ENCODE data around the gene RAB37.

Gene RAB37

GRCh38 chr17:74772053-74772452 is 35.0 kb downstream of the RAB37 start:
- H3K4me3 Mint-ChIP-seq, result no peak overlapping the region
- H3K36me3 Mint-ChIP-seq, result peaks cover 99% of the 10 kb centered on the region
- H3K4me1 Mint-ChIP-seq, result peaks cover 71% of the 10 kb centered on the region
- DNase-seq (ENCODE audit: low spot score in 2 of 2) (no peak), ATAC-seq (no peak)
- H3K27ac Mint-ChIP-seq, result peak overlapping the region; percentile 81
- H3K9me3 Mint-ChIP-seq, result no peaks in the 10 kb centered on the region

GRCh38 chr17:74773414-74773813 is 36.4 kb downstream of the RAB37 start:
- DNase-seq (ENCODE audit: low spot score in 2 of 2) (no peak), ATAC-seq (no peak)
- Mint-ChIP-seq H3K9me3 (no peaks in the 10 kb centered on the region), H3K36me3 (peaks cover 86% of the 10 kb centered on the region), H3K27ac (peak overlapping the region; percentile 81), H3K4me1 (peaks cover 79% of the 10 kb centered on the region), H3K4me3 (no peak overlapping the region)

GRCh38 chr17:74773871-74774286 is 36.8 kb downstream of the RAB37 start:
- DNase-seq (ENCODE audit: low spot score in 2 of 2) (no peak), ATAC-seq (no peak)
- Mint-ChIP-seq H3K27ac (peak overlapping the region; percentile 81), H3K4me1 (peaks cover 78% of the 10 kb centered on the region), H3K9me3 (no peaks in the 10 kb centered on the region), H3K36me3 (peaks cover 81% of the 10 kb centered on the region), H3K4me3 (no peak overlapping the region)

DNA sequence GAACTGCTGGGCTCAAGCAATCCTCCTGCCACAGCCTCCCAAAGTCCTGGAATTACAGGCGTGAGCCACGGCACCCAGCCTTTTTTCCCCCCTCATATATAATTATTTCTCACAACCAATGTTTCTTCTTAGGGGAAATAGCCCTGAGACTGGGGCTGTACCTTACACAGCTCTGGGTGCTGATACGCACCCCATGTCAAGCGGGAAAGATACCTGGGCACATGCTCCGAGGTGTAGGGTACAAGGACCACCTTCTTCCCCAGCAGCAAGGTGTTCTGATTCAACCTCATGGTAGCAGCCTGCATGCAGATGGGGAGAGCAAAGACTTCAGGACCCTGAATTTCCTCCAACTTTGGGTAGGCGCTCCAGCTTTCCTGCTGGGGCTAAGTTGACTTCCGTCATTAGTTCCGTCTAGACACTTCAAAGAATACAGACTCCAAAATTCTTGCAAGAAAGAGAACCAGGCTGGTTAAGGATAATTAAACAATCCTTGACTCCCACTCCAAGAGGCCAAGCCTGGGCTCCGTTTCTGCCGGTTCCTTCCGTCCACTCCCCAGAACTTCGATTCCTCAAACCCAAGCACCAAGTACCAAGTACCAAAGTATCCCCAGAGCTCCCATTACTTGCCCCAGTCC is 38.5 kb downstream of the RAB37 start:
- H3K36me3 Mint-ChIP-seq, result peaks cover 75% of the 10 kb centered on the region

GRCh38 chr17:74776044-74776962 is 39.2 kb downstream of the RAB37 start, which contains the start of gene NAT9:
TSS of gene NAT9 (minus strand) at chr17:74776345. CDS start at chr17:74775698, 647 bp downstream.
- no peaks in the 10 kb centered on the region for H3K9me3 Mint-ChIP-seq
- DNase-seq (ENCODE audit: low spot score in 2 of 2) (peak; percentile 100), ATAC-seq (peak; percentile 78)
- H3K36me3 Mint-ChIP-seq, result peaks cover 67% of the 10 kb centered on the region
- peak within 1 kb of the TSS; percentile 99 for H3K27ac Mint-ChIP-seq
- H3K4me3 Mint-ChIP-seq, result peak within 1 kb of the TSS; percentile 100
- peaks cover 81% of the 10 kb centered on the region for H3K4me1 Mint-ChIP-seq

More for the DNA sequence above, 38.5 kb downstream of the RAB37 start:
- peak overlapping the region; percentile 100 for H3K4me3 Mint-ChIP-seq
- peak overlapping the region; percentile 99 for H3K27ac Mint-ChIP-seq
- no peak for DNase-seq (ENCODE audit: low spot score in 2 of 2)
- peaks cover 81% of the 10 kb centered on the region for H3K4me1 Mint-ChIP-seq
- ATAC-seq, result no peak
- no peaks in the 10 kb centered on the region for H3K9me3 Mint-ChIP-seq

DNA sequence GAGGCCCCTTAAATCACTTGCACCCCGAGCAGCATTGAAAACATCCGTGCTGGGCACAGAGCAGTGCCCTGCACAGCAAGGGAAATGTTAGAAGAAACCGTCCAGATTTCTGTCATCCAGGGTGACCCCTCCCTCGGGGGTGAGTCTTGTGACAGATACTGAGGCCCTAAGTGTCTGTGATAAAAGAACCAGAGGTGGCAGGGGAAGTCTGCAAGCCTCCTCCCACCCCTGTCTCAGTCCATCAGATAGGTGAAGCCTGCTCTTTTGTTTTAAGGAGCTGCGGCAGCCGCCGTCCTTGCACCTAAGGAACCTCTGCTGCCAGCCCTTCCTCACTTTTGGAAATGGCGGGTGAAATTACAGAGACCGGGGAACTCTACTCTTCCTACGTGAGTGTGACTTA is 39.9 kb downstream of the RAB37 start:
- ATAC-seq, result no peak
- no peaks in the 10 kb centered on the region for H3K9me3 Mint-ChIP-seq
- H3K36me3 Mint-ChIP-seq, result peaks cover 60% of the 10 kb centered on the region
- H3K4me1 Mint-ChIP-seq, result peaks cover 85% of the 10 kb centered on the region
- H3K4me3 Mint-ChIP-seq, result peak overlapping the region; percentile 100
- no peak for DNase-seq (ENCODE audit: low spot score in 2 of 2)
- peak overlapping the region; percentile 99 for H3K27ac Mint-ChIP-seq

DNA sequence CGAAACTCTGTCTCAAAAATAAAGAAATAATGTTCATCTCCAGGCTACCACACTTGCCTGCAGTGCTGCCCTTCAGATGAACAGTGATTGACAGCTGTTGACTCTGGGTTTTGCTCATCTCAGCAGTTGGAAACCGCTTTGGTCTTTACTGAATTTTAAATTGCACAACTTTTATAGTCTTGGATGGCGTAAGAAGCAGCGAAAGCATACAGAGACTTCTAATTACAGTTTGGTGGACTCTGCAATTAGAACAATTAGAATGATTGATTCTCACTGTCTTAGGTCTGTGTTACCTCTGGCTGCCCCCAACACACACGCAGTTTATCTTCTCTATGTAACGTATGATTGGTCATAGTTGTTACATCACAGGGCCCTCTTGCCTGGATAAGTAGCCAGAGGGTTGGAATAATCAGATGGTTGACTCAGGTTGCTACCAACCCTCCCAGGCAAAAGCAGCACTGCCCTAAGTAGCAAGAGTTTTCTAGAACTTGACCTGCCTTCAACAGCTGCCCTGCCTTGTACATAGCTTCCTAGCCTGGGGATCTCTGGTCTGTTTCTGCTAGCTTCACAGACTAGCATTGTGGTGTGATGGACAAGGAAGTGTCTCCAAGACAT is 41.0 kb downstream of the RAB37 start:
- Mint-ChIP-seq H3K36me3 (peaks cover 52% of the 10 kb centered on the region), H3K4me1 (peaks cover 78% of the 10 kb centered on the region), H3K4me3 (peak overlapping the region; percentile 100), H3K9me3 (no peaks in the 10 kb centered on the region), H3K27ac (peak overlapping the region; percentile 97)
- no peak for ATAC-seq
- no peak for DNase-seq (ENCODE audit: low spot score in 2 of 2)

DNA sequence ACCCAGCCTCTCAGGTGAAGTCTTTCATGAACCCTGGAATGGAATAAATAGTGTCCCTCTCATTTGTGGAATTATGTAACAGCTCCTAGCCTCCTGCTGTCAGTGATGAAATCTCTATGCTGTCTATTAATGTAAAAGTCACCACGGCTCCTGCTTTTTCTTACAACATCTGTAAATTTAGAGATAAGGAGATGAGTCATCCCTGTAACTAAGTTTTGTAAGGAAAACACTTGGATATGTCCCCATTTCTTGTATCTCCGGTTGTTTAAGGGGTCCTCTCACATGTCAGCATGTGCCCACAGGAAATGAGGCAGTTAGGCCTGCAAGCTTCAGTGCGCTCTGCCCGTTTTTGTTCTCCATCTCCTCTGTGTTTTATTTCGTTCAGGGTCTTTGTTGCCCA is 41.9 kb downstream of the RAB37 start:
- Mint-ChIP-seq H3K27ac (peak overlapping the region; percentile 97), H3K9me3 (no peaks in the 10 kb centered on the region), H3K4me1 (peaks cover 70% of the 10 kb centered on the region), H3K36me3 (peaks cover 47% of the 10 kb centered on the region), H3K4me3 (peak overlapping the region; percentile 66)
- DNase-seq (ENCODE audit: low spot score in 2 of 2) (no peak), ATAC-seq (no peak)

DNA sequence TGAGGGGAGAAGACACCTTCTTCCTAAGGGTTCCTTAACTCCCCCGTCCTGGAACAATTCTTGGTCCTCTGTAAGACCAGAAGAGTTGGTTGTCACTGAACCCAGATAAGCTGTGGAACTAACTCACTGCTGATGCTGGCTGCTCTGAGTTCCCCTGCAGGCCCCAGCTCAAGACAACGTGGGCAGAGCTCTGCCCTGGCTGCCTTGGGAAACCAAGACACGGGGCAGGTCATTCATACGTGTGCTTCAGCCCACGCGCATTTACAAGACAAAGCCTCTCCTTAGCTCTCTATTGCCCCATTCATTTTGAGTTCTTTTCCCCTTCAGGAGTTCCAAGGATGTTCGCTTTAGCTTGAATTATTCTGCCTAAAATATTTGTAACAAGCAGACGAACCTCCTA is 42.4 kb downstream of the RAB37 start:
- peaks cover 47% of the 10 kb centered on the region for H3K36me3 Mint-ChIP-seq
- H3K4me3 Mint-ChIP-seq, result peak overlapping the region; percentile 66
- H3K4me1 Mint-ChIP-seq, result peaks cover 73% of the 10 kb centered on the region
- H3K9me3 Mint-ChIP-seq, result no peaks in the 10 kb centered on the region
- DNase-seq (ENCODE audit: low spot score in 2 of 2) (no peak), ATAC-seq (peak; percentile 37)
- H3K27ac Mint-ChIP-seq, result peak overlapping the region; percentile 97

DNA sequence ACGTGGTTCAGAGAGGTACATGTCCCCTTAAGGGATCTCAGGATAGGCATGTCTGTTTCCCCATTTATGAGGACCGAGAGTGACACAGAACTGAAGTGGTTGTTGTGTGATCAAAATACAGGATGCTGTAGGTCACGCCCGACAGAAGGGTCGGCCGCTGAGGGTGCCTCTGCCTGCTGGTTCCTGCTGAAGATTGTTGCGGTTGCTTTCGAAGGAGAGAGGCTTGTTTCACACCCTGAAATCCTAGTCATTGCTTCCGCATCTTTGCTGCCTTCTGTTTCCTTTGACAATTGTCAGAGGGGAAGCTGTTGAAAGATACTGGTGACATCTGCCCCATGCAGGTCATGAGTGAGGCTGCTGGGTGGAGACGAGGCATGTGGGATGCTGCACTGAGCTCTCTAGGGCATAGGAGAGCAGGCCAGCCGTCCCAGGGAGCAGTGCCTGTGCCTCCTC is 42.9 kb downstream of the RAB37 start:
- H3K4me1 Mint-ChIP-seq, result peaks cover 77% of the 10 kb centered on the region
- peaks cover 47% of the 10 kb centered on the region for H3K36me3 Mint-ChIP-seq
- H3K4me3 Mint-ChIP-seq, result peak overlapping the region; percentile 66
- DNase-seq (ENCODE audit: low spot score in 2 of 2) (peak in 1 of 2 donors; percentile 75), ATAC-seq (peak; percentile 82)
- H3K9me3 Mint-ChIP-seq, result no peaks in the 10 kb centered on the region
- peak overlapping the region; percentile 97 for H3K27ac Mint-ChIP-seq

DNA sequence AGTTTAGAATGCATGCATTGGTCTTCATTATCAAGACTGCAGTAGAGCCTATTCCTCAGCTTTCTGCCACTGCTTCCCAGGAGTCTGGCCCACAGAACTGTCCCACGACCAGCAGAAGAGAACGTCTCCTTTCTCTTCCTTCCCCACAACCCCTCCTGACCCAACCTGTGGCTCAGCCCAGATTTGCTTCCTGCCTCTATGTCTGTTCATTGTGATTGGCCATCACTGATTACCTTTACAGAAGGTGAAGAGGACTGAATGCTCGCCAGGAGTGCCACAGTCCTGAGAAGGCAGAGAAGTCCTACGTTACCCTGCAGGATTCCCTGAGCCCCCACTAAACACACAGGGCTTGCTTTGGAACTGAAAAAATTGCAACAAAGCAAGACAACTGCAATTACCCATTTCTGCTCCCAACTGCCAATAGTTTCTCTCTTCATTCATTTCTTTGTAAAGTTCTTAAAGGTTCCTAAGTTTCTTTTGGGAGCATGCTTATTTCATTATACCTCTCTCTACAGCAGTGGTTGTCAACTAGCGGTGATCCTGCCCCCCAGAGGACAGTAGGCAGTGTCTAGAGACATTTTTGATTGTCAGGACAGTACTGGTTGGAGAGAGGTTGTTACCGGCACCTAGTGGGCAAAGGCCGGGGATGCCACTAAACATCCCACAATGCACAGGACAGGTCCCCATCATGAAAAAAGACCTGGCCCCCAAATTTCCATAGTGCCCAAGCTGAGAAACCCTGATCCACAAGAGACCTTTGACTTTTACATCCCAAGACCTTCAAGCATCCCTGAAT is 43.6 kb downstream of the RAB37 start:
- Mint-ChIP-seq H3K4me1 (peaks cover 79% of the 10 kb centered on the region), H3K27ac (peak overlapping the region; percentile 97), H3K4me3 (peak overlapping the region; percentile 66), H3K9me3 (no peaks in the 10 kb centered on the region), H3K36me3 (peaks cover 41% of the 10 kb centered on the region)
- ATAC-seq, result peak; percentile 36
- no peak for DNase-seq (ENCODE audit: low spot score in 2 of 2)

- ATAC-seq (no peak), DNase-seq (ENCODE audit: low spot score in 2 of 2) (no peak)
- peaks cover 28% of the 10 kb centered on the region for H3K36me3 Mint-ChIP-seq
- H3K9me3 Mint-ChIP-seq, result no peaks in the 10 kb centered on the region
- no peak overlapping the region for H3K4me3 Mint-ChIP-seq
- peak overlapping the region; percentile 11 for H3K27ac Mint-ChIP-seq
- peaks cover 61% of the 10 kb centered on the region for H3K4me1 Mint-ChIP-seq
These were observed 45.5 kb downstream of the RAB37 start for GRCh38 chr17:74782571-74782970.

- H3K36me3 Mint-ChIP-seq, result peaks cover 42% of the 10 kb centered on the region
- peaks cover 48% of the 10 kb centered on the region for H3K4me1 Mint-ChIP-seq
- no peak for ATAC-seq
- no peak for DNase-seq (ENCODE audit: low spot score in 2 of 2)
- H3K27ac Mint-ChIP-seq, result peak overlapping the region; percentile 11
- no peaks in the 10 kb centered on the region for H3K9me3 Mint-ChIP-seq
- H3K4me3 Mint-ChIP-seq, result no peak overlapping the region
These were observed 47.2 kb downstream of the RAB37 start for GRCh38 chr17:74784125-74784810.

Data from stimulated activated effector memory CD8-positive, alpha-beta T cell treated with anti-CD3 and anti-CD28 coated beads, Interleukin-12 subunit alpha, Interleukin-12 subunit beta, amount 100 ng/mL, for 72 hours (primary cell).